ENCODE measurements around the gene DLGAP1.

DLGAP1 gene

GRCh38 chr18:3808985-3809780 is 645.9 kb downstream of the DLGAP1 start:
- Mint-ChIP-seq H3K27ac (no peak overlapping the region), H3K4me3 (no peak overlapping the region), H3K27me3 (peaks cover 3% of the 10 kb centered on the region), H3K4me1 (ENCODE audit: low read depth) (no peaks in the 10 kb centered on the region), H3K9me3 (no peaks in the 10 kb centered on the region), H3K36me3 (ENCODE audit: low read depth) (no peaks in the 10 kb centered on the region)
- intact Hi-C loops (cut with micrococcal nuclease), result no loop called here

- intact Hi-C loops (cut with micrococcal nuclease), result no loop called here
- no peaks in the 10 kb centered on the region for H3K4me1 Mint-ChIP-seq (ENCODE audit: low read depth)
- H3K27me3 Mint-ChIP-seq, result peaks cover 3% of the 10 kb centered on the region
These were observed 648.5 kb downstream of the DLGAP1 start for GRCh38 chr18:3806656-3807055.

GRCh38 chr18:3804336-3804735 is 650.8 kb downstream of the DLGAP1 start:
- Mint-ChIP-seq H3K36me3 (ENCODE audit: low read depth) (no peaks in the 10 kb centered on the region), H3K27me3 (peaks cover 3% of the 10 kb centered on the region), H3K27ac (no peak overlapping the region), H3K4me3 (no peak overlapping the region), H3K4me1 (ENCODE audit: low read depth) (no peaks in the 10 kb centered on the region), H3K9me3 (no peaks in the 10 kb centered on the region)
- intact Hi-C loops (cut with micrococcal nuclease), result no loop called here

More at GRCh38 chr18:3806656-3807055, 648.5 kb downstream of the DLGAP1 start:
- Mint-ChIP-seq H3K4me3 (no peak overlapping the region), H3K36me3 (ENCODE audit: low read depth) (no peaks in the 10 kb centered on the region), H3K27ac (no peak overlapping the region), H3K9me3 (no peaks in the 10 kb centered on the region)

GRCh38 chr18:3803350-3803749 is 651.8 kb downstream of the DLGAP1 start:
- H3K4me3 Mint-ChIP-seq, result no peak overlapping the region
- peaks cover 2% of the 10 kb centered on the region for H3K27me3 Mint-ChIP-seq
- H3K36me3 Mint-ChIP-seq (ENCODE audit: low read depth), result no peaks in the 10 kb centered on the region
- H3K27ac Mint-ChIP-seq, result no peak overlapping the region
- H3K4me1 Mint-ChIP-seq (ENCODE audit: low read depth), result no peaks in the 10 kb centered on the region
- intact Hi-C loops (cut with micrococcal nuclease), result no loop called here
- no peaks in the 10 kb centered on the region for H3K9me3 Mint-ChIP-seq

GRCh38 chr18:3799515-3799914 is 655.6 kb downstream of the DLGAP1 start:
- H3K4me3 Mint-ChIP-seq, result no peak overlapping the region
- no peaks in the 10 kb centered on the region for H3K36me3 Mint-ChIP-seq (ENCODE audit: low read depth)
- H3K4me1 Mint-ChIP-seq (ENCODE audit: low read depth), result no peaks in the 10 kb centered on the region
- intact Hi-C loops (cut with micrococcal nuclease), result no loop called here
- no peak overlapping the region for H3K27ac Mint-ChIP-seq
- H3K27me3 Mint-ChIP-seq, result peaks cover 3% of the 10 kb centered on the region
- no peaks in the 10 kb centered on the region for H3K9me3 Mint-ChIP-seq

- Mint-ChIP-seq H3K9me3 (no peaks in the 10 kb centered on the region), H3K36me3 (ENCODE audit: low read depth) (no peaks in the 10 kb centered on the region), H3K4me3 (no peak overlapping the region), H3K27me3 (peaks cover 13% of the 10 kb centered on the region), H3K27ac (no peak overlapping the region), H3K4me1 (ENCODE audit: low read depth) (no peaks in the 10 kb centered on the region)
- intact Hi-C loops (cut with micrococcal nuclease), result no loop called here
These were observed 657.1 kb downstream of the DLGAP1 start for GRCh38 chr18:3798032-3798431.

- H3K36me3 Mint-ChIP-seq (ENCODE audit: low read depth), result no peaks in the 10 kb centered on the region
- H3K4me3 Mint-ChIP-seq, result no peak overlapping the region
- peaks cover 13% of the 10 kb centered on the region for H3K27me3 Mint-ChIP-seq
- H3K9me3 Mint-ChIP-seq, result no peaks in the 10 kb centered on the region
- intact Hi-C loops (cut with micrococcal nuclease), result no loop called here
- no peaks in the 10 kb centered on the region for H3K4me1 Mint-ChIP-seq (ENCODE audit: low read depth)
- no peak overlapping the region for H3K27ac Mint-ChIP-seq
These were observed 658.7 kb downstream of the DLGAP1 start for GRCh38 chr18:3796434-3796833.

GRCh38 chr18:3794537-3795348 is 660.4 kb downstream of the DLGAP1 start:
- intact Hi-C loops (cut with micrococcal nuclease), result no loop called here
- H3K36me3 Mint-ChIP-seq (ENCODE audit: low read depth), result no peaks in the 10 kb centered on the region

GRCh38 chr18:3793545-3793944 is 661.6 kb downstream of the DLGAP1 start:
- peaks cover 15% of the 10 kb centered on the region for H3K27me3 Mint-ChIP-seq
- H3K27ac Mint-ChIP-seq, result no peak overlapping the region
- intact Hi-C loops (cut with micrococcal nuclease), result no loop called here
- H3K36me3 Mint-ChIP-seq (ENCODE audit: low read depth), result no peaks in the 10 kb centered on the region
- no peaks in the 10 kb centered on the region for H3K9me3 Mint-ChIP-seq
- H3K4me1 Mint-ChIP-seq (ENCODE audit: low read depth), result no peaks in the 10 kb centered on the region
- H3K4me3 Mint-ChIP-seq, result no peak overlapping the region

More at GRCh38 chr18:3794537-3795348, 660.4 kb downstream of the DLGAP1 start:
- Mint-ChIP-seq H3K9me3 (no peaks in the 10 kb centered on the region), H3K4me3 (no peak overlapping the region), H3K4me1 (ENCODE audit: low read depth) (no peaks in the 10 kb centered on the region), H3K27ac (no peak overlapping the region), H3K27me3 (peaks cover 13% of the 10 kb centered on the region)

- H3K9me3 Mint-ChIP-seq, result no peaks in the 10 kb centered on the region
- H3K4me1 Mint-ChIP-seq (ENCODE audit: low read depth), result no peaks in the 10 kb centered on the region
- intact Hi-C loops (cut with micrococcal nuclease), result no loop called here
- H3K27me3 Mint-ChIP-seq, result peaks cover 15% of the 10 kb centered on the region
- H3K36me3 Mint-ChIP-seq (ENCODE audit: low read depth), result no peaks in the 10 kb centered on the region
- no peak overlapping the region for H3K4me3 Mint-ChIP-seq
- H3K27ac Mint-ChIP-seq, result no peak overlapping the region
These were observed 662.0 kb downstream of the DLGAP1 start for GRCh38 chr18:3793111-3793510.

- H3K27me3 Mint-ChIP-seq, result peaks cover 15% of the 10 kb centered on the region
- intact Hi-C loops (cut with micrococcal nuclease), result no loop called here
- no peaks in the 10 kb centered on the region for H3K9me3 Mint-ChIP-seq
- H3K36me3 Mint-ChIP-seq (ENCODE audit: low read depth), result no peaks in the 10 kb centered on the region
- no peak overlapping the region for H3K27ac Mint-ChIP-seq
- H3K4me1 Mint-ChIP-seq (ENCODE audit: low read depth), result peaks cover 4% of the 10 kb centered on the region
- H3K4me3 Mint-ChIP-seq, result no peak overlapping the region
These were observed 662.4 kb downstream of the DLGAP1 start for GRCh38 chr18:3792711-3793110.

- no peak overlapping the region for H3K4me3 Mint-ChIP-seq
- no peaks in the 10 kb centered on the region for H3K36me3 Mint-ChIP-seq (ENCODE audit: low read depth)
- H3K27ac Mint-ChIP-seq, result no peak overlapping the region
- H3K4me1 Mint-ChIP-seq (ENCODE audit: low read depth), result peaks cover 6% of the 10 kb centered on the region
- intact Hi-C loops (cut with micrococcal nuclease), result no loop called here
- no peaks in the 10 kb centered on the region for H3K9me3 Mint-ChIP-seq
- peaks cover 15% of the 10 kb centered on the region for H3K27me3 Mint-ChIP-seq
These were observed 663.9 kb downstream of the DLGAP1 start for GRCh38 chr18:3791238-3791637.

- no peak overlapping the region for H3K4me3 Mint-ChIP-seq
- no peaks in the 10 kb centered on the region for H3K36me3 Mint-ChIP-seq (ENCODE audit: low read depth)
- H3K27ac Mint-ChIP-seq, result no peak overlapping the region
- H3K4me1 Mint-ChIP-seq (ENCODE audit: low read depth), result peaks cover 6% of the 10 kb centered on the region
- intact Hi-C loops (cut with micrococcal nuclease), result no loop called here
- H3K9me3 Mint-ChIP-seq, result no peaks in the 10 kb centered on the region
- H3K27me3 Mint-ChIP-seq, result peaks cover 15% of the 10 kb centered on the region
These were observed 664.4 kb downstream of the DLGAP1 start for GRCh38 chr18:3790703-3791102.

GRCh38 chr18:3789525-3789924 is 665.6 kb downstream of the DLGAP1 start:
- Mint-ChIP-seq H3K27me3 (peaks cover 14% of the 10 kb centered on the region), H3K27ac (no peak overlapping the region), H3K36me3 (ENCODE audit: low read depth) (no peaks in the 10 kb centered on the region), H3K4me1 (ENCODE audit: low read depth) (peaks cover 6% of the 10 kb centered on the region), H3K9me3 (peaks cover 8% of the 10 kb centered on the region), H3K4me3 (no peak overlapping the region)
- intact Hi-C loops (cut with micrococcal nuclease), result no loop called here

Measured in dendritic cell treated with granulocyte-macrophage colony-stimulating factor and Interleukin-4, amounts not matched to agents 40 ng/mL and 50 ng/mL, for 4 days (primary cell).